Fibroblast of skin of left biceps (primary cell): ENCODE measurements around the gene ATP5F1D.

Experiments used
- DNase-seq, 2 experiments: peaks; one replicate each; pipeline ENCODE4 v3.0.0-alpha.2; 2013; ENCODE audit warnings: low read depth in 2 of 2

The ATP5F1D gene

DNA sequence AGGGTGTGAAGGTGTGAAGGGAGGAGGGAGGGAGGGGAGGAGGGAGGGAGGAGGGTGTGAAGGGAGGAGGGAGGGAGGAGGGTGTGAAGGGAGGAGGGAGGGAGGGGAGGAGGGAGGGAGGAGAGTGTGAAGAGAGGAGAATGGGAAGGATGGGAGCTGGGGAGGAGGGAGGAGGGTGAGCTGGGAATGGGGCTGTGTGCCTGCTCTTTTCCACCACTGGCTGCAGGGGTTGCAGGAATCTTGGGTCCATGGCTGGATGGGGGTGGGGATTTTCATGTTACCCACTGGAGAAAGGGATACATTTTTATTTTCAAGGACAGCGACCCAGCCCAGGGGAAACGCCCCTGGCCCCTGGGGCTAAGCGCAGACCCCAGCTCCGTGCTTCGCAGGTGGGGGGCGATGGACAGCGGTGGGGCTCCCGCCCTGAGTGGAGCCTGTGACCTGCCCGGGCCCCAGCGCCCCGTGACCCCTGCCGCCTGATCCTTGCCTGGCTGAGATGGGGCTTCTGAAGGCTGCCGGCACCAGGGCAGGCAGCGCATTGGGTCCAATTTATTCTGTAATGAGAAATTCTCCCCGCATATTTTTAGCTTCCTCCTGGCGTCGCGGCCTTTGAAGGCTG is 41.1 kb downstream of the ATP5F1D start:
- DNase-seq = no peak

DNA sequence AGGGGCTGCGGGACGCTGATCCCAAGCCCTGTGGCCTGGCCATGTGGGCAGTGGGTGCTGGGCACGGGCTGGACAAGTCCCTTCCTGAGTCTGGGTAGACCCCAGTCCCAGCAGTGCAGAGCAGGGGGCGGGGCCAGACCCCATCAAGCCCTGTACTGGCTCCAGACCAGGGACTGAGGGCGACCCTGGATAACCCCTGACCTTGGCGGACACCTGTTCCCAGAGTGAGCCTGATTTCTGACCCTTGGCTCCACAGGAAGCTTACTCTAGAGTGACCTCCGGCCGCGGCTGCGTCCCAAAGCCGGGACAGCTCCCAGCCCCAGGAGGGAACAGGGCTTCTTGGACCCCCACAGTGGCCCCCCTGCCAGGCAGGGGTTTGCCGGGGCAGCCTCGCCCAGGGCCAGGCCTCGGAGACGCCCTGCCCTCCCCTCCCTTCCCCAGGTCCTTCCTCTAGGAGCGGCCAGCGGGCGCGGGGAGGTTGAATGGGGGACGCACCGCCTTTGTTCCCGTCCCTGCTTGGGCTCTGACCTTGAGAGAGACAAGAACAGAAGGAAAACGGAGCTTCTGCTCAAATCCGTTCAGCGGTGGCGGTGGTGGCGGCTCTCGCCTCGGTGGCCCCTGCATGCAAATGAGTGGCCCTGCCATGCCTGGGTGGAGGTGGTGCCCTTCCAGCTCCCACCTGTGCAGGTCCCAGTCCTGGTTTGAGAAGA is 41.8 kb downstream of the ATP5F1D start:
- no peak for DNase-seq

DNA sequence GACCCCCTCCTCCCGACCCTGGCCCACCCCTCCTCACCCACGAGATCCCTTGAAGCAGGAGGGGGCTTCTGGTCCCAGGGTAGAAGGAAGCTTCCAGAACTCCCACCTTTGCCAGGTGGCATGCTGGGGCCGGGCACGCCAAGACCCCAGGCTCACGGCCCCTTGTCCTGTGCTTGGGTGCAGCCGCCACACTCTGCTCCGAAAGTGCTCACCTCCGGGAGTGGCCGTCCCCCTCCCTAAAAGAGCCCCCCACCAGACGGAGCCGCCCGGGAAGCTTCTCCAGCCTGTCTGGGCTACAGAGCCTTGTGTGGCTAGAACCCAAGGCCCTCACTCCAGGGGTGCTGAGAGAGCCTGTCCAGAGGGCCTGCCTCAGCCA is 42.4 kb downstream of the ATP5F1D start:
- no peak for DNase-seq

DNA sequence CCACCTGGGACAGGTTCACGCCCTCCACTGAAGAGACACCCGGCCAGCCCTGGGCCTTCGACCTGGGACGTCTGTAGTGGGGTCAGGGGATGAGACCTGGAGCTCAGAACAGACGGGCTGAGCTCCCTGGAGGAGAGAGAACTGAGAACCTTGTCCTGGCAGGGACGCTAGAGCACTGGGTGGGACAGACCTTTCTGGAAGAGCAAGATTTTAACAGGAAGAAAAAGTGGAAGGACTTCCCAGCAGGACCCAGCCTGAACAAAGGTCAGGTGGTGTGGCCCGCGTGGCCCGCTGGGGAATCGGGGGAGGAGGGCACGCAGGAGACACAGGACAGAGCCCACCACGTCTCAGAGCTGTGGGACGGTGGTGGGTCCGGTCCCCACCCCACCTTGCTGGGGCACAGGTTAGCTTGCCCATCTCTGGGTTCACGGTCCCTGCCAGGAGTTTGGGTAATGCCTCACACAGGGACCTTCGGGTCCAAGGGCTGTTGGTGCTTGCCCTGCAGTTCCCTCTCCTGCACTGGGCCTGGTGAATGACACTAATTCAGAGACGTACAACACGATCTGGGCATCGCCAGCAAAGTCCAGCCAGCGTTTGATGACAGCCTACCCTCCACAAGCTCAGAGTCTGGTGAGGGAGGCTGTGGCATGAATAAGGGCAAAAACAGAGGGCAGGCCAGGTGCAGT is 42.9 kb downstream of the ATP5F1D start:
- DNase-seq = no peak

GRCh38 chr19:1284979-1285736 is 43.6 kb downstream of the ATP5F1D start:
- DNase-seq = no peak

- no peak for DNase-seq
Measured at GRCh38 chr19:1285737-1286360, 44.3 kb downstream of the ATP5F1D start, which contains the start of gene EFNA2. EFNA2 (plus strand) TSS chr19:1285873; CDS start chr19:1286169, 296 bp downstream.

DNA sequence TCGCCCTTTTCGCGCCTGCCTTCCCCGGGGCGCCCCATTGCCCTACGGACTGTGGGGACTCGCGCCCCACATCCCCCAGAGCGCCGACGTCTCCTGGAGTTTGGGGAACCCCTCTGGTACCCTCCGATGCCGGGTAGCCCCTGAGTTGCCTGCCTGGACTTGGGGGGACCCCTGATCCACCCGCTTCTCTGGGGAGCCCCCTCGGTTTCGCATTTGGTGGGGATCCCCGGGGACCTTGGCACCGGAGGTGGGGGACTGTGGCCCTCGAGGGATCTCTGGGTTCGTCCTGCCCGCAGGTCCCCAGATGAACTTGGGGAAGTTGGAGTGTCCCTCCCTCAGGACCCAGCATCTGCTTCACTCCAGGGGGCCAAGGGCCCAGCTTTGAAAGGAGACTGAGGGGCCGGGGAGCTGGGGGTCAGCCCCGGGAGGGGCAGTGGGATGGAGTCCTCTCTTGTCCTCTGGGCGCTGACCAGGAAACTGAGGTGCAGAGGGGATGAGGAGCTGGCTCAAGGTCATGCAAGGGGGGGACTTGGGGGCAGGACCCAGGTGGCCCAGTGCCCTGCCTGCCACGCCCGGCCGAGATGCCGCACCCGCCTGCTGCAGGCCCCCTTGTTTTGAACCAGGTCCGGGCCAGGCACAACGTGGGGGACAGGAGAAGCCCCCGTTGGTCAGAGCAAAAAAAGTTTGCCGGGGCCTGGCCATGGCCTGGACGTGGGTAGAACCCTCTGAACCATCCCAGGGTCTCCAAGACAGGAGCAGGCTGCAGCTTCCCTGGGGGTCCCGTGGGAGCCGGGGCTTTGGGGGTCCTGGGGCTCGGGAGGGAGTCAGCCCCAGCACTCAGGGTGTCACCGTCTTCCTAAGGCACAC is 45.2 kb downstream of the ATP5F1D start:
- no peak for DNase-seq

- no peak for DNase-seq
Measured at GRCh38 chr19:1287354-1288225, 46.0 kb downstream of the ATP5F1D start.

GRCh38 chr19:1288226-1288612 is 46.7 kb downstream of the ATP5F1D start:
- DNase-seq = no peak

GRCh38 chr19:1288833-1289685 is 47.5 kb downstream of the ATP5F1D start:
- DNase-seq = no peak

GRCh38 chr19:1289686-1290025 is 48.1 kb downstream of the ATP5F1D start:
- DNase-seq = no peak

GRCh38 chr19:1290196-1290702 is 48.7 kb downstream of the ATP5F1D start:
- no peak for DNase-seq

DNA sequence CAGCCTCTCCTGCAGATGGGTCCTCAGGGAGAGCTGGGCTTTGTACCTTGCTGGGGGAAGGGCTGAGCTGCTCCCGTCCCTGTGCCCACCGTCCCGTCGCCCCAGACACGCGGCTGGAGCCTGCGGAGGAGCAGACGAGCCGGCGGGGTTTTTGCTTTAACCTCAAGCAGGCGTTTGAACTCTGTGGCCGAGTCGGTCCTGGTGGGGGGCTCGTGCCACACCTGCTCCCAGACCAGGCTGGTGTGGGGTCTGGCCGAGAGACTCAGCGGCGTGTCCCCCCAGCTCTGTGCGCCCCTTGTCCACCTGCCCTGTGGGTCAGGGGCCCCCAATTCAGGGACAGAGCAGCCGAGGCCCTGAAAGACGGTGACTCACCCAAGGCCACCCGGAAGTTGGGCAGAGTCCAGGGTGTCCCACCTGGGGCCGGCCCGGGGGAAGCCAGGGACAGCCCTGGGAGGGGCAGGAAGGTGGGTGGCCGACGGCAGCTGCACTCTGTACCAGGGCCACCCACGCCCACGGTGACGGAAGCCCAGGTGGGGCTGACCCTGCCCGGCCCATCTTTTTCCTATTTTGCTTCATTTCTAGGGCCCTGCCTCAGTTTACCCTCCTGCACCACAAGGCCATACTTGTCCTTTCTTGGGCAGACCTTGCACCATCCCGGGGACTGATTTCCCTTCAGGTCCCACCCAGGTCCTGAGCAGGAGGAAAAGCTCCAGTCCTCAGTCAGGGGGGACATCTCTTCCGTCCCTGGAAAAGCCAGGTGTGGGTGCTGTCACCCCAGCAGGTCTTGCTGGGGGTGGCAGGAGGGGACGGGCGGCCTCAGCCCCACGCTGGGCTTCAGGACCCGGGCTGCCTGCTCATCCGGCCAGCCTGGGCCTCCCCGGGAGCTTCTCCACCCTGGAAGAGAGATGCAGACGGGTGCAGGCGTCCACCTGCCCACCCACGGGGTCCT is 49.4 kb downstream of the ATP5F1D start:
- DNase-seq = no peak

- no peak for DNase-seq
Measured at GRCh38 chr19:1291761-1292418, 50.3 kb downstream of the ATP5F1D start.

GRCh38 chr19:1292419-1293151 is 51.0 kb downstream of the ATP5F1D start:
- DNase-seq = no peak
